RWPE1 (cell line): ENCODE measurements around the gene PTH2.
A peak's percentile ranks its signal among the peaks of the same experiment; 100 is the strongest.

Experiments
- CTCF ChIA-PET: fragments of 350-600 bp; sonication (Branson Sonifier 250); formaldehyde crosslinking; extraction: SDS; loops from one replicate; lab custom pipeline; 2021; lab: Yijun Ruan, JAX
- POLR2A ChIA-PET: fragments of 400-600 bp; formaldehyde crosslinking; extraction: SDS; loops from one replicate; lab custom pipeline; 2020; ENCODE audit warnings: antibody characterized with exemption; ENCODE audit not compliant: low non-redundant PET; lab: Yijun Ruan, JAX
- DNase-seq: peaks from one replicate; pipeline ENCODE4 v3.0.0; 2012; ENCODE audit warnings: low spot score
- H3K27ac ChIP-seq: fragments of 450-650 bp; 2 replicates; pipeline ENCODE4 v1.5.1; 2017
- CTCF ChIP-seq: fragments of 450-650 bp; conservative IDR thresholded peaks from 2 replicates; pipeline ENCODE4 v1.5.1; 2017; ENCODE audit warnings: low read depth, mild to moderate bottlenecking

The PTH2 gene

GRCh38 chr19:49427855-49428546 lies 4.8 kb upstream of the PTH2 start:
- DNase-seq: no peak
- CTCF ChIA-PET: interaction anchor here (2.1 kb wide), 1 partner anchor 36 kb away, joined by 7 read pairs; no protein-coding TSS in a partner anchor
- H3K27ac ChIP-seq: no peak overlapping the region
- TF ChIP-seq CTCF: no peak
- POLR2A ChIA-PET: no interaction called here

GRCh38 chr19:49427339-49427738 lies 4.1 kb upstream of the PTH2 start:
- no peak for TF ChIP-seq CTCF
- H3K27ac ChIP-seq: no peak overlapping the region
- no peak for DNase-seq
- CTCF ChIA-PET: interaction anchor here (1.0 to 2.1 kb wide), 2 partner anchors 15 to 35 kb away, joined by 3 to 7 read pairs; no protein-coding TSS in a partner anchor
- POLR2A ChIA-PET: interaction anchor here (0.7 kb wide), 1 partner anchor 28 kb away, joined by 3 read pairs; no protein-coding TSS in a partner anchor

DNA sequence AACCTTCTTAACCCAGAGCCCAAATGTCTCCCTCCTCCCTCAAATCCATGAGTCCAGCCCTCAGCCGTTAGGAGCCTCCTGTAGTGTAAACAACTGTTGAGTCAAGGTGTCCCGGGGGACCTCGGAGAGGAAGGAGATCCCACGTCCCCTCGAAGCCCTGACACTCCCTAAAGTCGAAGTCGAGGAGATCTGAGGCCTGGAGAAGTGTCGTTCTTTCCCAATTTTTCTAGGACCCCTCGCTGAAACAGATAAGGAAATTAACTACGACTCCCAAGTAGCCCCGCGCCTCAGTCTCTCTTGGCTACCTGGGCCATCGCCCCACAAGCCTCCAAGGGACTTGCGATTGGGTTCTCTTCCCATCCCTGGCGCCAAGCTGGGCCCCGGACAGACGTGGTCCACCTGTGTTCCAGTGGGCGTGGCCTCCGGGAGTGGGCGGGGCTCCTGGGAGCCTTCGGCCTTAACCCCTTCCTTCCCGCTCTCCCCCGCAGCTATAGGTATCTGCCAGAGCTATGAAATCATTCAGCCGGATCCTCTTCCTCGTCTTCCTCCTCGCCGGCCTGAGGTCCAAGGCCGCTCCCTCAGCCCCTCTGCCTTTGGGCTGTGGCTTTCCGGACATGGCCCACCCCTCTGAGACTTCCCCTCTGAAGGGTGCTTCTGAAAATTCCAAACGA lies 2.8 kb upstream of the PTH2 start:
- TF ChIP-seq CTCF: no peak
- DNase-seq: peak; percentile 34
- POLR2A ChIA-PET: no interaction called here
- CTCF ChIA-PET: interaction anchor here (0.6 to 2.1 kb wide), 4 partner anchors 34 to 63 kb away, joined by 3 to 8 read pairs (median 6); partner anchors contain the start of gene FLT3LG
- H3K27ac ChIP-seq: no peak overlapping the region

GRCh38 chr19:49425178-49425577 lies 1.9 kb upstream of the PTH2 start, which contains the start of gene GFY:
Gene GFY (plus strand): TSS chr19:49425388. CDS start chr19:49426431, 1,043 bp downstream.
- ChIA-PET POLR2A (no interaction called here), CTCF (interaction anchor here (0.6 to 0.8 kb wide), 2 partner anchors 48 to 62 kb away, joined by 4 to 8 read pairs; partner anchors contain the start of genes DKKL1 and FLT3LG)
- H3K27ac ChIP-seq: no peak within 1 kb of the TSS
- TF ChIP-seq CTCF: no peak
- no peak for DNase-seq

GRCh38 chr19:49423985-49424303 lies 703 bp upstream of the PTH2 start:
- no peak for TF ChIP-seq CTCF
- CTCF ChIA-PET: no interaction called here
- POLR2A ChIA-PET: no interaction called here
- no peak for DNase-seq
- no peak overlapping the region for H3K27ac ChIP-seq

GRCh38 chr19:49422407-49423070 lies 702 bp downstream of the PTH2 start:
- ChIA-PET CTCF (no interaction called here), POLR2A (no interaction called here)
- TF ChIP-seq CTCF: peak; percentile 25
- no peak for DNase-seq
- no peak overlapping the region for H3K27ac ChIP-seq
